ENCODE data around the gene ADAMTS12. TPM values are rescaled to one million over a fixed set of nuclear protein-coding genes. Genes with fewer than 3 reads are reported as not detected.

The ADAMTS12 gene
- total and polyA plus RNA-seq, 8 donors: 0.31 to 4.2 (median 0.40) TPM

Other genes starting within 250 kb of the ADAMTS12 start
- gene RXFP3, start 44.4 kb upstream of the ADAMTS12 start, total RNA-seq: under 1 TPM in 2 of 6 donors, not detected in 4; 0.09 TPM
- gene RXFP3, start 44.4 kb upstream of the ADAMTS12 start, polyA plus RNA-seq: under 1 TPM in 1 of 2 donors, not detected in 1; 0.16 TPM
- gene SLC45A2, start 92.7 kb upstream of the ADAMTS12 start, total RNA-seq: under 1 TPM in 2 of 6 donors, not detected in 4; 0.18 to 0.20 TPM
- under 1 TPM; 0.08 to 0.26 TPM for gene SLC45A2, start 92.7 kb upstream of the ADAMTS12 start, polyA plus RNA-seq
- 10 to 100 TPM in 3 of 6 donors, 1 to 10 TPM in 3; 7.8 to 15.1 (median 10.1) TPM for gene AMACR, start 116.1 kb upstream of the ADAMTS12 start, total RNA-seq
- 10 to 100 TPM in 1 of 2 donors, 1 to 10 TPM in 1; 4.4 to 13.1 TPM for gene AMACR, start 116.1 kb upstream of the ADAMTS12 start, polyA plus RNA-seq
- gene C1QTNF3, start 151.2 kb upstream of the ADAMTS12 start, total RNA-seq: 1 to 10 TPM; 2.0 to 6.8 (median 3.0) TPM
- 10 to 100 TPM in 1 of 2 donors, 1 to 10 TPM in 1; 8.5 to 11.7 TPM for gene C1QTNF3, start 151.2 kb upstream of the ADAMTS12 start, polyA plus RNA-seq